GM21423 (cell line): Measurements from ENCODE around the gene ZNF524.
A peak's percentile ranks its signal among the peaks of the same experiment; 100 is the strongest.

ENCODE experiments used
- ATAC-seq: cut with Tn5 transposase; IDR thresholded peaks from one replicate; pipeline ENCODE4 v1.9.1; 2021; ENCODE audit warnings: mild to moderate bottlenecking, moderate library complexity; ENCODE audit not compliant: unreplicated experiment

Gene ZNF524

DNA sequence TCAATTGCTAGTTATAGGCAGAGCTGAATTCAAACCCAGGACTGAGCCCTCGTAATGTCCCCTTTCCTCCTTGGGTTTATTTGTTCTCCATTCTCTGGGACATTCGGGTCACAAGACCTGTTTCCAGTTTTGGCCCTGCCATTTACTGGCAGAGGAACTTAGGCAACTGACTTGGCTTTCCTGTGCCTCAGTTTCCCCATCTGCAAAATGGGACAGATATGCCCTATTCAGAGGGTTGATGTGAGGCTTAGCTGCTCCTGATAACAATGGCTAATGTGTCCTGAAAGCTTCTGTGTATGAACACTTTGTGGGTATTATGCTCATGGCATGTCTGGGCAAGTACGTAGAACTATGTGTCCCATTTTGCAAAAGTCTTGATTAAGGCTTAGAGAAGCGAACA lies 996 bp downstream of the ZNF524 start:
- ATAC-seq, result no peak

DNA sequence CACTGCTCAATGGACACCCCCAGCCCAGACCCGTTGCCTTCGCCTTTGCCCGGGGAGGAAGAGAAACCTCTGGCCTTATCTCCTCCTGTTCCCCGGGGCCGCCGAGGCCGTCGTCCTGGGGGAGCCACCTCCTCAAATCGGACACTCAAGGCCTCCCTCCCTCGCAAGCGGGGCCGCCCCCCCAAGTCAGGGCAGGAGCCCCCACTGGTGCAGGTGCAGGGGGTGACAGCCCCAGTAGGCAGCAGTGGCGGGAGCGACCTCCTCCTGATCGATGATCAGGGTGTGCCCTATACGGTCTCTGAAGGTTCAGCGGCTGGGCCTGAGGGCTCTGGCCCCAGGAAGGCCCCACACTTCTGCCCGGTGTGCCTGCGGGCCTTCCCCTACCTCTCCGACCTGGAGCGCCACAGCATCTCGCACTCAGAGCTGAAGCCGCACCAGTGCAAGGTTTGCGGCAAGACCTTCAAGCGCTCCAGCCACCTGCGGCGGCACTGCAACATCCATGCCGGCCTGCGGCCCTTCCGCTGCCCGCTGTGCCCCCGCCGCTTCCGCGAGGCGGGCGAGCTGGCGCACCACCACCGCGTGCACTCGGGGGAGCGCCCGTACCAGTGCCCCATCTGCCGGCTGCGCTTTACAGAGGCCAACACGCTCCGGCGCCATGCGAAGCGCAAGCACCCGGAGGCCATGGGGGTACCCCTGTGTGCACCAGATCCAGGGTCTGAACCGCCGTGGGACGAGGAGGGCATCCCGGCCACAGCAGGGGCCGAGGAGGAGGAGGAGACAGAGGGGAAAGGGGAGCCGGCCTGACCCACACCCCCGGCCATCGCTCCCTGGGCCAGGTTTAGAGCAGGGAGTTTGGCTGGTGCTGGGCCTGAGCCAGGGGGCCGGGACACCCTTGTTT lies 2.3 kb downstream of the ZNF524 start:
- ATAC-seq, result no peak

DNA sequence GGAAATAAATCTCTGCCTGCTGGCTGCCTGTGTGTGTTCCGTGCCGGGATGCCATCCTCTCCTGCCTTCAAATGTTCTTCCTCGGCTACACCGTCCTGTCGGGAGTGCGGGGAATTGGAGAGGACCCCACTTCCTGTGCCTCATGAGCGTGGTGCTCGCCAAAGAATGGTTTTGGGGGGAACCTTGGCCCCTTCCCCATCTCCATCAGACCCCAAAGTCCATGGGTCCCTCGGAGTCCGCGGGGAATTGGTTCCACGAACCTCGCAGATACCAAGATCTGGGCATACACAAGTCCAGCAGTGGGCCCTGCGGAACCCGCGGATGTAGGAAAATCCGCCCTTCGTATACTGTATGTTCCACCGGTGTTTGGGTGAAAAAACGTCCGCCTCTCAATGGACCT lies 3.0 kb downstream of the ZNF524 start:
- no peak for ATAC-seq

DNA sequence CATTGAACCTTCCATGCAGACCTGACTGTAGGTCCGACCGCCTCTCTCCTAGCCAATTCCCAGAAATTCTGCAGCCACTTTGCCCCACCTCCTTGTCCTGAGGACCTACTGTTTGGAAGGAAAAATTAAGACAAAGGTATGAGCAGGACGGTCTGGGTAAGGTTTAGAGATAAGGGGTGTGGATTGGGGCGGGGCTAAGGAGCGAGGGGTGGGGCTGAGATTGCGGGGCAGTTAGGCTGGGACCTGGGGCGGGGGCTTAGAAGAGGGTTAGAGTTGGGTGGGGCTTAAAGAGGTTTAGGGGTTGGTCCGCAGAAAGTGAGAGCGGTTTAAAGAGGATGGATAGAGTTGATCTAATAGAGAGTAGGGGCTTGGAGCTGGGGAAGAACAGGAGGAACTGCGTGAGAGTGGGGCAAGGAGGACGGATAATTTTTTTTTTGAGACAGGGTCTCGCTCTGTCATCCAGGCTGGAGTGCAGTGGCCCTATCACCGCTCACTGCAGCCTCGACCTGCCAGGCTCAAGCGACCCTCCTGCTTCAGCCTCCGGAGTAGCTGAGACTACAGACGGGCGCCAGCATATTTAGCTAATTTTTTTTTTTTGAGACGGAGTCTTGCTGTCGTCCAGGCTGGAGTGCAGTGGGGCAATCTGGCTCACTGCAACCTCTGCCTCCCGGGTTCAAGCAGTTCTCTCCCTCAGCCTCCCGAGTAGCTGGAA lies 3.6 kb downstream of the ZNF524 start:
- no peak for ATAC-seq

DNA sequence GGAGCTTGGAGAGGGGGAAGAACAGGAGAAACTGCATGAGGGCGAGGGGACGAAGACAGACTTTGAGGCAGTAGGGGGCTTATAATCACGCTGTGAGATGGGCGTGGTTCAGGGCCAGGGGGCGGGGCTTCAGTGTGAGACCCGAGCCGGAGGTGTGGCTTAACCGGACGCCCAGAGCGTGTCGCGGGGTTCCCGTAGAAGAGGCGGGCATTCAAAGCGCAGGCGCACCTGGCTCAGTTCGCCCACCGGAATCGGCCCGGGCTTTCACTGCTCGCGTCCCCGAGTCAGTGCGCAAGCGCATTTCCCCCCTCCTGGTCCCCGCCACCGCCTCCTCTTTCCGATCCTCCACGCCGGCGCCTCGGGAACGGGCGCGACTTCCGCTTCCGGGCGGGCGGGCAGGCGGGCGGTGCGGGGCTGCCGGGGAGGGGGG lies 5.1 kb downstream of the ZNF524 start:
- peak; percentile 68 for ATAC-seq

- peak; percentile 35 for ATAC-seq
Observed at GRCh38 chr19:55605637-55606470, 5.8 kb downstream of the ZNF524 start, which contains the start of gene ZNF865. Gene ZNF865 (plus strand): TSS chr19:55605647. CDS start chr19:55613619, 7,972 bp downstream.

GRCh38 chr19:55606471-55606787 lies 6.3 kb downstream of the ZNF524 start:
- ATAC-seq, result no peak

DNA sequence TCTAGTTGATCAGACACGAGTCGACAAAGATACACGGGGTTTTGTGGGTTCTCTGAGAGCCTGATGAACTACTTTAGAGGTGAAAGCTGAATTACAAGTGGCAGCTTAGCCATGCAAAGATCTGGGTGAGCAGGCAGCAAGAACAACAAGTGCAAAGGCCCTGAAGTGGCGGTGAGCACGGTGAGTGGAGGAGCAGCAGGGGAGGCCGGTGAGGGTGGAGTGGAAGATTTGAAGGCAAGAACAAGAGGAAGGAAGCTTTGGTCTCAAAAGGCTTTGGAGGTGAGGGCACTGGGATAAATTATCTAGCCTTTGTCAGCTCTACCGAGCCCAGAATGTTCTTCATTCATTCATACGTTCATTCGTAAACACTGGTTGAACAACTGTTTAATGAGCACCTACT lies 6.7 kb downstream of the ZNF524 start:
- ATAC-seq, result no peak

DNA sequence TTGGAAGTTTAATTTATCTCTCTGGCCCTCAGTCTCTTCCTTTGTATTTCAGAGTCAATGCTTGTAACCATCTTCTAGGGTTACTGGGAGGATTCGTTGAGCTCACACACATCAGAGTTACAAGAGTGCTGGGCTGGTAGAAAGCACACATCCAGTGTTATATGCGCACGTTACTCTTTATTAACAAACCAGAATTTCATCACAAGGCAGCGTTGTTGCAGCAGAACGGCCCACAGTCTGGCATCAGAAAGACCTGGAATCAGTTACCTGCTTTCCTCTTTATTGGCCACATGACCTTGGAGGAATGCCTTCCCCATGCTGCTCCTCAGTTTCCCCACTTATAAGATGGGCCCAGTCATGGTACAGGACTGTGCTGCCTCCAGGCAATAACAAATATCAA lies 9.2 kb downstream of the ZNF524 start:
- ATAC-seq, result no peak

DNA sequence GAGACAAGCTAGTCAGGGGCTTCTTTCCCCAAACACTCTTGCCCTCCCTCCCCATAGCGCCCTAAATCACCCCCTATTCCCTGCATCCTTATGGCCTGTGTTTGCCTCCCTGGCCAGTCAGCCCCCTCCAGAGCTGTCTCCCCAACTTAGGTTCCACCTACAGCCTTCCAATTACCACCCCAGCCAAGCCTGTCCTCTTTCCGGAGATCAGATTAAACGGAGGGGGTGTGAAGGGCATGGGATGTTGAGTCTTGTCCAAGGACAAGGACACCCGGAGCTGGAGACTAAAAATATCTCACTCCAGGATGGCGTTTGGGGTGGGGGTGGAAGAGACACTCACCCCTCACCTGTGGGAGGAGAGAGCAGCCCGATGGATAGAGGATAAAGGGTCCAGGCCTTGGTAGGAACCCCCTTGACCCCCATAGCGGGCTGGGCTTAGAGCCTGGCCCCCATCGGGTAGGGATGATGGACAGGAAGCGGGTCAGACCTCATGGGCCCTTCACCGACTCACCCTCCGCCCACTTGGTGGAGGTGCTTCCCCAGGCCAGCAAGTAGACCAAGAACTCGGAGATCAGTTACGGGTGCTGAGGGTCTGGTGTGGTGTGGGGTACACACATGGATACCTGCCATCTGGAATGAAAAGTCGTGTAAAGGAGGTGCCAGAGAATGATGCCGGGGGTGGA lies 11.4 kb downstream of the ZNF524 start:
- ATAC-seq, result no peak

GRCh38 chr19:55611983-55612645 lies 12.0 kb downstream of the ZNF524 start:
- ATAC-seq, result no peak

- no peak for ATAC-seq
Observed at GRCh38 chr19:55613396-55613795, 13.3 kb downstream of the ZNF524 start.

DNA sequence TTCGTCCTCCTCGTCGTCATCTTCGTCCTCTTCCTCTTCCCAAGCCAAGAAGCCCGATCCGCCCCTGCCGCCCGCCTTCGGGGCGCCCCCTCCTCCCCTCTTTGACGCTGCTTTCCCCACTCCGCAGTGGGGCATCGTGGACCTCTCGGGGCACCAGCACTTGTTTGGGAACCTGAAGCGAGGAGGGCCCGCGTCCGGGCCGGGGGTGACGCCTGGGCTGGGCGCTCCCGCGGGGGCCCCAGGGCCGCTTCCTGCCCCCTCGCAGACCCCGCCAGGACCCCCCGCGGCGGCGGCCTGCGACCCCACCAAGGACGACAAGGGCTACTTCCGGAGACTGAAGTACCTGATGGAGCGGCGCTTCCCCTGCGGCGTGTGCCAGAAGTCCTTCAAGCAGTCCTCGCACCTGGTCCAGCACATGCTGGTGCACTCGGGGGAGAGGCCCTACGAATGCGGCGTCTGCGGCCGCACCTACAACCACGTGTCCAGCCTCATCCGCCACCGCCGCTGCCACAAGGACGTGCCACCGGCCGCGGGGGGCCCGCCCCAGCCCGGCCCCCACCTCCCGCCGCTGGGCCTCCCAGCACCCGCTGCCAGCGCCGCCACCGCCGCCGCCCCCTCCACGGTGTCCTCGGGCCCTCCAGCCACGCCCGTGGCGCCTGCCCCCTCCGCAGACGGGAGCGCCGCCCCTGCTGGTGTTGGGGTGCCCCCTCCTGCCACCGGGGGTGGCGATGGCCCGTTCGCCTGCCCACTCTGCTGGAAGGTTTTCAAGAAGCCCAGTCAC lies 14.0 kb downstream of the ZNF524 start:
- ATAC-seq, result no peak

DNA sequence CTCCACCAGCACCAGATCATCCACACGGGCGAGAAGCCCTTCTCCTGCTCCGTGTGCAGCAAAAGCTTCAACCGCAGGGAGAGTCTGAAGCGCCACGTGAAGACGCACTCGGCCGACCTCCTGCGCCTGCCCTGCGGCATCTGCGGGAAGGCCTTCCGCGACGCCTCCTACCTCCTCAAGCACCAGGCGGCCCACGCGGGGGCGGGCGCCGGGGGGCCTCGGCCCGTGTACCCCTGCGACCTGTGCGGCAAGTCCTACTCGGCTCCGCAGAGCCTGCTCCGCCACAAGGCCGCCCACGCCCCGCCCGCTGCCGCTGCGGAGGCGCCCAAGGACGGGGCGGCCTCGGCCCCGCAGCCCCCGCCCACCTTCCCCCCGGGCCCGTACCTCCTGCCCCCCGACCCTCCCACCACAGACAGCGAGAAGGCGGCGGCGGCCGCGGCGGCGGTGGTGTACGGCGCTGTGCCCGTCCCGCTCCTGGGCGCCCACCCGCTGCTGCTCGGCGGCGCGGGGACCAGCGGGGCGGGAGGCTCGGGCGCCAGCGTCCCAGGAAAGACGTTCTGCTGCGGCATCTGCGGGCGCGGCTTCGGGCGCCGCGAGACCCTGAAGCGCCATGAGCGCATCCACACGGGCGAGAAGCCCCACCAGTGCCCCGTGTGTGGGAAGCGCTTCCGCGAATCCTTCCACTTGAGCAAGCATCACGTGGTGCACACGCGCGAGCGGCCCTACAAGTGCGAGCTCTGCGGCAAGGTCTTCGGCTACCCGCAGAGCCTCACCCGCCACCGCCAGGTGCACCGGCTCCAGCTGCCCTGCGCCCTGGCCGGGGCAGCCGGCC lies 14.8 kb downstream of the ZNF524 start:
- ATAC-seq, result no peak

DNA sequence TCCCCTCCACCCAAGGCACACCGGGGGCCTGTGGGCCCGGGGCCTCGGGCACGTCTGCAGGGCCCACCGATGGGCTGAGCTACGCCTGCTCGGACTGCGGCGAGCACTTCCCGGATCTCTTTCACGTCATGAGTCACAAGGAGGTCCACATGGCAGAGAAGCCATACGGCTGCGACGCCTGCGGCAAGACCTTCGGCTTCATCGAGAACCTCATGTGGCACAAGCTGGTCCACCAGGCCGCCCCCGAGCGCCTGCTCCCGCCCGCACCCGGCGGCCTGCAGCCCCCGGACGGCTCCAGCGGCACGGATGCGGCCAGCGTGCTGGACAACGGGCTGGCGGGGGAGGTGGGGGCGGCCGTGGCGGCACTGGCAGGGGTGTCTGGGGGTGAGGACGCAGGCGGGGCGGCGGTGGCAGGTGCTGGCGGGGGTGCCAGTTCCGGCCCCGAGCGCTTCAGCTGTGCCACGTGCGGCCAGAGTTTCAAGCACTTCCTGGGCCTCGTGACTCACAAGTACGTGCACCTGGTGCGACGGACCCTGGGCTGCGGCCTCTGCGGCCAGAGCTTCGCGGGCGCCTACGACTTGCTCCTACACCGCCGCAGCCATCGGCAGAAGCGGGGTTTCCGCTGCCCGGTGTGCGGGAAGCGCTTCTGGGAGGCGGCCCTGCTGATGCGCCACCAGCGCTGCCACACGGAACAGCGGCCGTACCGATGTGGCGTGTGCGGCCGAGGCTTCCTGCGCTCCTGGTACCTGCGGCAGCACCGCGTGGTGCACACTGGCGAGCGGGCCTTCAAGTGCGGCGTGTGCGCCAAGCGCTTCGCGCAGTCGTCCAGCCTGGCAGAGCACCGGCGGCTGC lies 15.7 kb downstream of the ZNF524 start:
- ATAC-seq, result no peak

GRCh38 chr19:55616395-55616875 lies 16.3 kb downstream of the ZNF524 start:
- no peak for ATAC-seq

DNA sequence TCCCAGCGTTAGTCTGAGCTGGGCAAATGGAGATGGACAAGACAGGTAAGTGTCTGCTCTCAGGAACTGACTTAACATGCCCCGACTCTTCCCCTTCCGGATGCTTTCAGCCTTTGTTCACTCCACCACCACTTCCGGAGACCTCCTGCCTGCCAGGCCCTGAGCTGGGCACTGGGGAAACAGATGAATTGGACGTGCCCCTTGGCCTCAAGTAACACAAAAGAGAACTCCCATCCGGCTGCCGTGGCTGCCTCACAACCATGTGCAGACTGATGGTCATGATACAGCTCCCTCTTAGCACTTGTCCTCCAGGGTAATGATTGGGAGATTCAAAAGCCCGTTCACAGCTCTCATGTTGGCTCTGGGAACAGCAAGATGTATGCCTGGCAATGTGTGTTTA lies 17.3 kb downstream of the ZNF524 start:
- ATAC-seq, result no peak

- ATAC-seq, result no peak
Observed at GRCh38 chr19:55618426-55618825, 18.3 kb downstream of the ZNF524 start.
